Progenitor cell of endocrine pancreas (in vitro differentiated cells): ENCODE results near the gene CYP2C18. TPM values are rescaled to one million over a fixed set of nuclear protein-coding genes. Genes with fewer than 3 reads are reported as not detected.
"Not testable (repeated sequence)": the region's sequence is repeated elsewhere in the genome, so short reads cannot be mapped to it uniquely, and the experiment has no call there.

ENCODE experiments used
- DNase-seq: peaks from one replicate; pipeline ENCODE4 v3.0.0; 2021; ENCODE audit warnings: low spot score; ENCODE audit not compliant: unreplicated experiment
- H3K27ac Mint-ChIP-seq: 2 replicates; pipeline ENCODE4 v1.8.0; 2021; ENCODE audit warnings: mild to moderate bottlenecking, moderate library complexity, mixed read lengths
- H3K27me3 Mint-ChIP-seq: 2 replicates; pipeline ENCODE4 v1.8.0; 2021; ENCODE audit warnings: mixed read lengths
- H3K36me3 Mint-ChIP-seq: 2 replicates; pipeline ENCODE4 v1.8.0; 2022; ENCODE audit warnings: mixed read lengths; ENCODE audit not compliant: insufficient read depth
- H3K4me1 Mint-ChIP-seq: 2 replicates; pipeline ENCODE4 v1.8.0; 2021; ENCODE audit warnings: low read depth, mixed read lengths
- H3K4me3 Mint-ChIP-seq: 2 replicates; pipeline ENCODE4 v1.8.0; 2021; ENCODE audit warnings: low read depth, mild to moderate bottlenecking, moderate library complexity, mixed read lengths
- H3K9me3 Mint-ChIP-seq: 2 replicates; pipeline ENCODE4 v1.8.0; 2021; ENCODE audit warnings: low read depth, mixed read lengths
- total RNA-seq: library from RNA; stranded (reverse); gene quantifications from 2 replicates; pipeline ENCODE4 v1.2.1, GENCODE V29; 2021
- TF ChIP-seq, protein P1 (sequence below): fragments of 200-600 bp; sonication (generic); IDR thresholded peaks from one replicate; pipeline ENCODE4 v1.5.0; 2021; ENCODE audit warnings: antibody characterized with exemption, mild to moderate bottlenecking; ENCODE audit not compliant: unreplicated experiment

CYP2C18 gene
- total RNA-seq, 1 donor from 2014 or later = not detected

DNA sequence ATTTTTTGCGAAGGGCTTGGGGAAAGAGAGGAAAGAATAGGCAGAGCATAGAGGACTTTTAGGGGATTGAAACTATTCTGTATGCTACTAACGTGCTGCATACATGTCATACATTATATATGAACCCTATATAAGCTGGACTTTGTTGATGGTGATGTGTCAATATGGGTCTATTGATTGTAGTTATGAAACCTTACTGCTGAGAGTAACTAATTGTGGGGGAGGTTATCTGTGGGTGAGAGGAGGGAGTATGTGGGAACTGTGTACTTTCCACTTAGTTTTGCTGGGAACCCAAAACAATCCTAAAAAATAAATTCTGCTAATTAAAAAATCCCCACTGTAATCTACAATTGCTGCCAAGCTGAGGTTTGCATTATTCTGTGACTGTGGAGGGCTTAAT lies 63.6 kb downstream of the CYP2C18 start:
- H3K27me3 Mint-ChIP-seq = no peaks in the 10 kb centered on the region
- peaks cover 37% of the 10 kb centered on the region for H3K9me3 Mint-ChIP-seq
- no peak overlapping the region for H3K27ac Mint-ChIP-seq
- TF ChIP-seq, protein P1, sequence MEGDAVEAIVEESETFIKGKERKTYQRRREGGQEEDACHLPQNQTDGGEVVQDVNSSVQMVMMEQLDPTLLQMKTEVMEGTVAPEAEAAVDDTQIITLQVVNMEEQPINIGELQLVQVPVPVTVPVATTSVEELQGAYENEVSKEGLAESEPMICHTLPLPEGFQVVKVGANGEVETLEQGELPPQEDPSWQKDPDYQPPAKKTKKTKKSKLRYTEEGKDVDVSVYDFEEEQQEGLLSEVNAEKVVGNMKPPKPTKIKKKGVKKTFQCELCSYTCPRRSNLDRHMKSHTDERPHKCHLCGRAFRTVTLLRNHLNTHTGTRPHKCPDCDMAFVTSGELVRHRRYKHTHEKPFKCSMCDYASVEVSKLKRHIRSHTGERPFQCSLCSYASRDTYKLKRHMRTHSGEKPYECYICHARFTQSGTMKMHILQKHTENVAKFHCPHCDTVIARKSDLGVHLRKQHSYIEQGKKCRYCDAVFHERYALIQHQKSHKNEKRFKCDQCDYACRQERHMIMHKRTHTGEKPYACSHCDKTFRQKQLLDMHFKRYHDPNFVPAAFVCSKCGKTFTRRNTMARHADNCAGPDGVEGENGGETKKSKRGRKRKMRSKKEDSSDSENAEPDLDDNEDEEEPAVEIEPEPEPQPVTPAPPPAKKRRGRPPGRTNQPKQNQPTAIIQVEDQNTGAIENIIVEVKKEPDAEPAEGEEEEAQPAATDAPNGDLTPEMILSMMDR = no peak
- peaks cover 2% of the 10 kb centered on the region for H3K4me1 Mint-ChIP-seq
- H3K4me3 Mint-ChIP-seq = no peak overlapping the region
- DNase-seq = no peak
- peaks cover 7% of the 10 kb centered on the region for H3K36me3 Mint-ChIP-seq

DNA sequence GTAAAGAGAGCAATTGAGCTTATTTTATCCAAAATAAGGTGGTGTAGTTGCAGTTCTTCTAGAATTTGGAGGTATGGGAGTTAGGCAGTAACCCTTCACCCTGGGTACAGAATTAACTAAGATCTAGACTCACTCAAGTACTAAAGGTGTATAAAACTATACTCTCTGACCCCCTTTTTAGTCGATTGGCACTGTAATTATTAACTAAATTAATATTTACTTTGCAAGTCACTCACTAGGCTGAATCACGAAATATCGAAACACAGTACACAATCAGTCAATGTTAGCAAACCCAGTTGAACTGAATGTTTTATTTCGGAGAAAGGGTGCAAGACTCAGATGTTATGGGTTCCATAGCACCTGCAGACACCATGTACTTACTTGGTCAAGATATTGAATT lies 64.3 kb downstream of the CYP2C18 start:
- no peak overlapping the region for H3K4me3 Mint-ChIP-seq

DNA sequence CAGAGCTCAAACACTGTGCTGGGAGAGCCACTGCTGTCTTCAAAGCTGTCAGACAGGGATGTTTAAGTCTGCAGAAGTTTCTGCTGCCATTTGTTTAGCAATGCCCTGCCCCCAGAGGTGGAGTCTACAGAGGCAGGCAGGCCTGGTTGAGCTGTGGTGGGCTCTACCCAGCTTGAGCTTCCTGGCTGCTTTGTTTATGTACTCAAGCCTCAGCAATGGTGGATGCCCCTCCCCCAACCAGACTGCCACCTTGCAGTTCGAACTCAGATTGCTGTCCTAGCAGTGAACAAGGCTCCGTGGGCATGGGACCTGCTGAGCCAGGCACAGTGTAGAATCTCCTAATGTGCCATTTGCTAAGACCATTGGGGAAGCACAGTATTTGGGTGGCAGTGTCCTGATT lies 74.4 kb downstream of the CYP2C18 start:
- Mint-ChIP-seq H3K4me3 (no peak overlapping the region), H3K9me3 (peaks cover 8% of the 10 kb centered on the region), H3K36me3 (no peaks in the 10 kb centered on the region), H3K27me3 (no peaks in the 10 kb centered on the region), H3K4me1 (peaks cover 3% of the 10 kb centered on the region), H3K27ac (no peak overlapping the region)
- DNase-seq = no peak
- TF ChIP-seq, protein P1 = no peak

More for the DNA sequence above, 64.3 kb downstream of the CYP2C18 start:
- H3K9me3 Mint-ChIP-seq = peaks cover 31% of the 10 kb centered on the region
- H3K27me3 Mint-ChIP-seq = no peaks in the 10 kb centered on the region
- peaks cover 5% of the 10 kb centered on the region for H3K36me3 Mint-ChIP-seq
- H3K27ac Mint-ChIP-seq = no peak overlapping the region
- TF ChIP-seq, protein P1 = no peak
- peaks cover 2% of the 10 kb centered on the region for H3K4me1 Mint-ChIP-seq
- no peak for DNase-seq

DNA sequence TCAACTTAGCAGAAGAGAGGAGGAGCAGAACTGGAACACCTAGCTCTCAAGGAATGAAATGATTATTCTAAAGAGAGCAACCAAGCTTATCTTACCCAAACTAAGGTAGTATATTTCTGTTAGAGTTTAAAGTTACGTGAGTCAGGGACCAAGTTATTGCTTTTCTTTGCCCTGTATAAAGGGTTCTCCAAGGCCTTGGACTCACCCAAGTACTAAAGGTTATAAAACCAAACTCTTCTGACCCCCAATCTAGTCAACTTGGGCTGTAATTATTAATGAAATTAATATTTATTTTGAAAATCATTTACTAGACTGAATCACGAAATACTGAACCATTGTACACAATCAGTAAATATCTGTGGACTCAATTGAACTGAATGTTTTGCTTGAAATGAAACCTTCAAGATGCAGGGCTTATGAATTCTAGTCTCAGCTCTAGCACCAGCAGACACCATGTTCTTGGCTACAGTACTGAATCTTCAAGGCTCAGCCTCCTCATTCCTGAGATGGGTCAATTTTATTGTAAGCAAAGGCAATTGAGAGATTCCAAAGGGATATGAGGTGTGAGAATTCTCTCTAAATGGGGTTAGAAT lies 77.2 kb downstream of the CYP2C18 start:
- Mint-ChIP-seq H3K27ac (no peak overlapping the region), H3K36me3 (no peaks in the 10 kb centered on the region), H3K9me3 (peaks cover 8% of the 10 kb centered on the region), H3K4me3 (no peak overlapping the region), H3K27me3 (no peaks in the 10 kb centered on the region), H3K4me1 (peaks cover 3% of the 10 kb centered on the region)
- DNase-seq = no peak
- TF ChIP-seq, protein P1 = no peak

DNA sequence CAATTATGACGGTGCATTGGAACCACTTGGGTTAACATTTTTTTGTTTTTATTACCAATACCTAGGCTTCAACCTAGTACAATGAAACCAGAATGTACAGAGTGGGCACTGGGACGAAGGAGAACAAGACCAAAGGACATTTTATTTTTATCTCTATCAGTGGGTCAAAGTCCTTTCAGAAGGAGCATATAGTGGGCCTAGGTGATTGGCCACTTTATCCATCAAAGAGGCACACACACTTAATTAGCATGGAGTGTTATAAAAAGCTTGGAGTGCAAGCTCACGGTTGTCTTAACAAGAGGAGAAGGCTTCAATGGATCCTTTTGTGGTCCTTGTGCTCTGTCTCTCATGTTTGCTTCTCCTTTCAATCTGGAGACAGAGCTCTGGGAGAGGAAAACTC lies 78.9 kb downstream of the CYP2C18 start, which contains the start of gene CYP2C19:
Gene CYP2C19 (plus strand): TSS at position 289 of the 400 bp plus-strand sequence. CDS start 25 bp downstream, at position 314.
- Mint-ChIP-seq H3K9me3 (no peaks in the 10 kb centered on the region), H3K27ac (no peak within 1 kb of the TSS), H3K27me3 (no peaks in the 10 kb centered on the region), H3K36me3 (no peaks in the 10 kb centered on the region), H3K4me1 (peaks cover 3% of the 10 kb centered on the region), H3K4me3 (no peak within 1 kb of the TSS)
- DNase-seq = no peak
- TF ChIP-seq, protein P1 = no peak

DNA sequence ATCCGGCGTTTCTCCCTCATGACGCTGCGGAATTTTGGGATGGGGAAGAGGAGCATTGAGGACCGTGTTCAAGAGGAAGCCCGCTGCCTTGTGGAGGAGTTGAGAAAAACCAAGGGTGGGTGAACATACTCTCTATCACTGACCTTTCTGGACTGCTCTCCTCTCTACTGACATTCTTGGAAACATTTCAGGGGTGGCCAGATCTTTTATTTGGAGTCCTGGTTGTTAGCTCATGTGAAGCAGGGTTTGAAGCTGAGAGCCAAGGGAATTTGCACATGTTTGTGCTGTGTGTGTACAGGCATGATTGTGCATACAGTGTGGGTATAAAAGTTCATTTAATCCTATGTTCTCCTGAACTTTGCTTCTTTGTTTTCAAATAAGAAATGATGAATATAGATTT lies 91.9 kb downstream of the CYP2C18 start:
- H3K4me1 Mint-ChIP-seq, H3K27me3 Mint-ChIP-seq, H3K9me3 Mint-ChIP-seq, DNase-seq, H3K4me3 Mint-ChIP-seq, H3K36me3 Mint-ChIP-seq, H3K27ac Mint-ChIP-seq: not testable (repeated sequence)
